CD4-positive, alpha-beta T cell treated with Interleukin-21 for 1 hour (primary cell): ENCODE results near the gene KISS1R.

ENCODE experiments used
- DNase-seq: peaks from one replicate; pipeline ENCODE4 v3.0.0-alpha.2; 2020

The KISS1R gene

GRCh38 chr19:940591-941291 is 23.6 kb downstream of the KISS1R start:
- DNase-seq, result peak; percentile 85

- no peak for DNase-seq
Observed at GRCh38 chr19:941292-942132, 24.4 kb downstream of the KISS1R start.

- DNase-seq, result no peak
Observed at GRCh38 chr19:942133-942645, 25.1 kb downstream of the KISS1R start.

GRCh38 chr19:943551-944170 is 26.5 kb downstream of the KISS1R start:
- no peak for DNase-seq

- no peak for DNase-seq
Observed at GRCh38 chr19:944171-944567, 27.0 kb downstream of the KISS1R start.

GRCh38 chr19:944663-945241 is 27.6 kb downstream of the KISS1R start:
- no peak for DNase-seq

GRCh38 chr19:945401-946252 is 28.5 kb downstream of the KISS1R start:
- DNase-seq, result no peak

- DNase-seq, result no peak
Observed at GRCh38 chr19:947090-947706, 30.1 kb downstream of the KISS1R start.

- peak; percentile 38 for DNase-seq
Observed at GRCh38 chr19:947707-948539, 30.8 kb downstream of the KISS1R start.

GRCh38 chr19:948842-949496 is 31.8 kb downstream of the KISS1R start:
- no peak for DNase-seq

GRCh38 chr19:950352-951066 is 33.4 kb downstream of the KISS1R start:
- DNase-seq, result no peak

GRCh38 chr19:952049-952679 is 35.0 kb downstream of the KISS1R start:
- no peak for DNase-seq

- DNase-seq, result peak; percentile 22
Observed at GRCh38 chr19:952680-953444, 35.7 kb downstream of the KISS1R start.

GRCh38 chr19:953445-954271 is 36.5 kb downstream of the KISS1R start:
- no peak for DNase-seq

GRCh38 chr19:954272-954671 is 37.1 kb downstream of the KISS1R start:
- DNase-seq, result no peak

GRCh38 chr19:954672-955494 is 37.8 kb downstream of the KISS1R start:
- no peak for DNase-seq
